Midbrain (tissue), 1 donor: Measurements from ENCODE around the gene AP5M1.
"Not testable (repeated sequence)": the region's sequence is repeated elsewhere in the genome, so short reads cannot be mapped to it uniquely, and the experiment has no call there.

ENCODE experiments used
- DNase-seq: peaks from one replicate; lab custom pipeline; 2025; lab: John Stamatoyannopoulos, UW

Gene AP5M1

GRCh38 chr14:57291692-57292647 is 23.2 kb downstream of the AP5M1 start:
- no peak for DNase-seq

DNA sequence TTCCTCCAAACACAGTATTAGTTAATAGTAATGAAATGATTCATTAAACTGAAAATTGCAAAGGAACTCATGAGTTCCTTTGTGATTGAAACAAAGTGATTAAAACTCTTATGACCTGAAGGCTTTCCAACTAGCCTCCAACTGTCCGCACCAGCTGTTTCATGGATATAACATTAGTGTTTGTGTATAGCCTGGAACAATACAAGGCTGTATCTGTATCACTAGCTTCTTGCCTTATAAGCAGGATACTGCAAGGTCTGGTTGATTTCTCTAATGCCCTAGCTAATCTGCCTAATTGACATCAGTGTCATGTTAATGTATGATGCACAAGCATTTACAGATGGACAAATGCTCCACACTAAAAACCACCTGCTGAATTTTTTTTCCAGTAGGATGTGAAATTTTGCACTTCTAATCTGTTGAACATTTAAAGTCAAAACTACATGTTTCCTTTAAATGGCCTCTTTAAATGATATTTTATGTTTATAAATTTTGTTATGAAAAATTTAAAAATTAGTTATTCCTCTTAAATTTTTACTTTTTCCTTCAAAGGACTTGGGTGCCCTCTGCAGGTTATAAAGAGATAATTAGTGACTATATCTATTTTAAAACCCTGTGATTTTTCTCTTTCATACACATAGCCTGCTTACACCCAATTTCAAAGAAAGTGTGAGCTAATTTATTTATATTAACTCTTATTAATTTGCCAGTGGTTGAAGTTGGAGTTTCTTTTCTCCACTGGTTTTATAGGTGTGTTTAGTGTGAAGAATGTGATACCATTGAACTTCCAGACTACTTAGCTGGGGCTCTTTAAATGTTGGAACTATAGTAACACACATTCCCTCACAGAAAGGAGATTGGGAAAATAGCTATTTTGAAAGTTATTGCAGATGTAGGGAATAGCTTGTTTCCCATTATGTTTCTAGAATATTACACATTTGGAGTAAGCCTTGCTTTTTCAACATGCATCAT is 25.4 kb downstream of the AP5M1 start:
- DNase-seq, result no peak

GRCh38 chr14:57295239-57295638 is 26.5 kb downstream of the AP5M1 start:
- no peak for DNase-seq

DNA sequence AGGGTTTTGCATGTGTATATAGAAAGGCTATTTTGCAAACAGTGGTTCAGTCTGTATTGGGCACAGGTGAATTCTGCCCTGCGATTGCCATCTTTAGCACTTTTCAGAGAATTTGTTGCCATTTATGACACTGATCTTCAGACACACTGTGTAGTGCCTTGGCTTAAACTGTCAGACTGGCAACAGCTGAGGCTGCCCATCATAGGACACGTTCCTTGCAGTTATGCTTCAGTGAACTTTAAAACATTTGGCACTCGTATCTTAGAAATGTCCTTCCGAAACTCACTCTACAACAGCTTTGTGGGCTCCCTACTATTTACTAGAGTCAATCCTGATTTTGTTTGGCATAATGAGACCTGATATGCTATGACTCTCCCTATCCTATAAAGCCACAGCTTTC is 29.1 kb downstream of the AP5M1 start:
- DNase-seq, result no peak

- no peak for DNase-seq
Observed at GRCh38 chr14:57299511-57299910, 30.7 kb downstream of the AP5M1 start.

- no peak for DNase-seq
Observed at GRCh38 chr14:57302883-57303282, 34.1 kb downstream of the AP5M1 start.

DNA sequence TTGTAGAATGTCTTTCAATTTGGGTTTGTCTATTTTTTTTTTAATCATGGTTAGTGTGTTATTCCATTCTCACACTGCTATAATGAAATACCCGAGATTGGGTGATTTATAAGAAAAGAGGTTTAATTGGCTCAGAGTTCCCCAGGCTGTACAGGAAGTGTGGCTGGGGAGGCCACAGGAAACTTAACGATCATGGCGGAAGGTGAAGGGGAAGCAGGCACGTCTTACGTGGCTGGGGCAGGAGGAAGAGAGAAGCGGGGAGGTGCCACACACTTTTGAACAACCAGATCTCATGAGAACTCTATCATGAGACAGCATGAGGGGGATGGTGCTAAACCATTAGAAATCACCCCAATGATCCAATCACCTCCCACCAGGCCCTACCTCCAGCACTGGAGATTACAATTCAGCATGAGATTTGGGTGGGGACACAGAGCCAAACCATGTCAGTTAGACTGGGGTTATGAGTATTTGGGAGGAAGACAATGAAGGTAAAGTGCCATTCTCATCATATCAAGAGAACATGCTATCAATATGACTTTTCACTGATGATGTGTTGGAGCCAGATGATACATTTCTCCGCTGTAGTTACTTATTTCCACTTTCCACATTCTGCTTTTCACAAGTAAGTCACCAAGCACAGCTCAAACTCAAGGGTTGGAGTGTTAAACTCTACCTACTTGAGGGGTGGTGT is 45.8 kb downstream of the AP5M1 start:
- no peak for DNase-seq

GRCh38 chr14:57317248-57317833 is 48.6 kb downstream of the AP5M1 start:
- peak; percentile 84 for DNase-seq

- no peak for DNase-seq
Observed at GRCh38 chr14:57319636-57320192, 50.9 kb downstream of the AP5M1 start.

DNA sequence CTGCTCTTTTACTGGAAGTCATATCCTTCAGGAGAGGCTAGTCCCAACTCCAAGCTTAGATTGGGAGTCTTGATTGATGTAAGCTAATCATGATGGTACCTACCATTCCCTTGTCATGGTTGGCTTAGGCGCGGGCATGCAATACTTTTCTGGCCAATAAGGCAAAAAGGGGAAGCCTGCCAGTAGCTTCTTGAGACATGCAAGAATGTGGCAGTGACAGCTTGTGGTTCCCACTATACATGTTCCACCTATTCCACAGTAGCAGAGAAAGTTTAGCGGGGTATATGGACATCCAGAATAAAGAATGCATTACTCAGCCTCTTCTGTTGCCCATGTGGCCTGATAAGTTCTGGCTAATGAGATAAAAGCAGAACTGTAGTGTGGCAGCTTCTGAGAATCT is 55.0 kb downstream of the AP5M1 start:
- DNase-seq, result no peak

- DNase-seq, result no peak
Observed at GRCh38 chr14:57326253-57326652, 57.5 kb downstream of the AP5M1 start.

DNA sequence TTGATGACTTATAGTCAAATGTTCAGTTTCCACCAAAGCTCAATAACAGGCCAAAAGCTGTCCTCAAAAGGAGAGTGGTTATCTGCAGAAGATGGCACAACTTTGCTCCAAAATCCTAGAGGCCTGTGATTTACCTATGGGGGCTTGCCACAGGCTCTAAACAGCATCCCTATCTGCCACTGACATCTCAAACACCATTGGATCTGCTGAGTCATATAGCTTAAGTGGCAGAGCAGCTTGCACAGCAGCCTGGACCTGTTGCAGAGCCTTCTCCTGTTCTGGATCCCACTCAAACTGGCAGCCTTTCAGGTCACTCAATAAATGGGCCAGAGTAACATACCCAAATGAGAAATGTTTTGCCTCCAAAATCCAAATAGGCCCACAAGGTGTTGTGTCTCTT is 61.1 kb downstream of the AP5M1 start:
- DNase-seq, result no peak

DNA sequence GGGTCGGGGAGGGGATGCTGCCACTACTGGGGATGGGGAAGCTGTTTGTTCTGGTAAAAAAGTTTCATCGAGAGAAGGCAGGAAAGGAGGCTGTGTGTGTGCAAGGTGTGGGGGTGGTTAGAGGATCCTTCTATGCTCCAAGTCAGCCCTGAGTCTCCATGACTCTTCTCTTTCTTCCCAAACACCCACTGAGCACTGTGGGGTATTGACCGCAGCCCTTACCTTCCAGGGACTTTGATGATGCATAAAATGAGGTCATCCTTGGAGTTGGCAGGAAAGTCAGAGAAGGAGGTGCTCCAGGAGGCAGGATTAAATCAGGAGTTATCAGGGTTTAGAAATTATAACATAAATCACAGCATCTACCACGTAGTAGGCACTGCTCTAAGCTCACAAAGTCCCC is 63.7 kb downstream of the AP5M1 start:
- DNase-seq, result not testable (repeated sequence)

GRCh38 chr14:57333726-57334125 is 65.0 kb downstream of the AP5M1 start:
- DNase-seq, result not testable (repeated sequence)

DNA sequence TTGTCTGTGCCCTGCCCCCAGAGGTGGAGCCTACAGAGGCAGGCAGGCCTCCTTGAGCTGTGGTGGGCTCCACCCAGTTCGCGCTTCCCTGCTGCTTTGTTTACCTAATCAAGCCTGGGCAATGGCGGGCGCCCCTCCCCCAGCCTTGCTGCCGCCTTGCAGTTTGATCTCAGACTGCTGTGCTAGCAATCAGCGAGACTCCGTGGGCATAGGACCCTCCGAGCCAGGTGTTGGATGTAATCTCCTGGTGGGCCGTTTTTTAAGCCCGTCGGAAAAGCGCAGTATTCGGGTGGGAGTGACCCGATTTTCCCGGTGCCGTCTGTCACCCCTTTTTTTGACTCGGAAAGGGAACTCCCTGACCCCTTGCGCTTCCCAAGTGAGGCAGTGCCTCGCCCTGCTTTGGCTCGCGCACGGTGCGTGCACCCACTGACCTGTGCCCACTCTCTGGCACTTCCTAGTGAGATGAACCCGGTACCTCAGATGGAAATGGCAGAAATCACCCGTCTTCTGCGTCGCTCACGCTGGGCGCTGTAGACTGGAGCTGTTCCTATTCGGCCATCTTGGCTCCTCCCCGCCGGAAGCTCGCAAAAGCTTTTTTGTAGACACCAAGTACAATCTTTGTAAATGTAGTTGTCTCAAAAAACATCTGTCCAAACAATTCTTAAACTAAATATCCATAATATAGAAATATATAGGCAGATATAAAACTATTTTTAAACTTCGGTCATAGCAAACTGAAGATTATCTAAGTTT is 75.0 kb downstream of the AP5M1 start:
- not testable (repeated sequence) for DNase-seq

DNA sequence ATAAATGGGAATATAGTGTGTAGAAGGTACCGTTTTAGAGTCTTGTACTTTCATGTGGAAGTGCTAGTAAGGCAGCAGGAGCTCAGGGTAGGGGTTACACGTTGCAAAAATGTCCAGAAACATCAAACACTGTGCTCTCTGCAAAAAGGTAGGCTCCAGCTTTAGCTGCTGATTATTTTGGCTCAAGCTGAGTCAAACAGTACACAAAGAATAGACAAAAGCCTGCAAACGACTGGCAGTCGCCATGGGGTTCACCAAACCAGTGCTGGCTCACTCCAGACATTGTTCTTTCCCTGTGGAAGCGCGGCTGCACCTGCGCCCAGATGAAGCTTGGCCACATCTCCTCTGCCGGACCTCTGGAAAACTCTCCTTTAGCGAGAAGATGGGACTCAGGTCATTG is 76.3 kb downstream of the AP5M1 start:
- no peak for DNase-seq

DNA sequence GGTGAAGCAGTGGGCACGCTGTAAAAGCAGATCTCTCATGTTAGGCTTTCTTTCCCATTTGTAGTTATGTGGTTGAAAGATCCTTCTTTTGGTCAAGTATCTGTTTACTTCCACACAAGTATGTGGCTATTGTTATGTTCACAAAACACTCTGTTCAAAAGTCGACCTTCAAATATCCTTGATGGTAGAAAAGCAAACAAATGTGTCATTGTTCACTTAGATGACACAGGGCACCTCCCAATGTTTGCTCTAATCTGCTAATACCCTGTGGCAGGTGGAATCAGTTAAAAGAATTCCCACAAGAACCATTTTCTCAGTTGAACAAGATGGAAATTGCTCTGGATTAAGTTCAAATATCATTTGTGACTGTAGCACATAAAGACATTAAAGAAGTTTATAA is 78.0 kb downstream of the AP5M1 start:
- DNase-seq, result no peak
